MM.1S (cell line): ENCODE results near the gene C10orf105.

Experiments used
- DNase-seq: peaks from one replicate; pipeline ENCODE4 v3.0.0-alpha.2; 2015
- H2AFZ ChIP-seq: fragments of 300-600 bp; sonication (generic); 2 replicates; pipeline ENCODE4 v1.6.0; 2016; ENCODE audit warnings: antibody characterized with exemption, low read length
- H3F3A ChIP-seq: fragments of 300-600 bp; sonication (generic); 2 replicates; pipeline ENCODE4 v1.6.1; 2016; ENCODE audit warnings: mild to moderate bottlenecking, antibody characterized with exemption, low read length, moderate library complexity, mixed read lengths; ENCODE audit not compliant: insufficient read depth
- H3K27ac ChIP-seq: fragments of 300-600 bp; sonication (generic); 2 replicates; pipeline ENCODE4 v1.5.1; 2016; ENCODE audit warnings: mild to moderate bottlenecking, low read length
- H3K27me3 ChIP-seq: fragments of 300-600 bp; sonication (generic); replicated peaks from 2 replicates; pipeline ENCODE4 v1.6.0; 2016; ENCODE audit warnings: low read length; ENCODE audit not compliant: insufficient read depth
- H3K36me3 ChIP-seq: fragments of 300-600 bp; sonication (generic); replicated peaks from 2 replicates; pipeline ENCODE4 v1.6.1; 2016; ENCODE audit warnings: mild to moderate bottlenecking, low read length, mixed read lengths; ENCODE audit not compliant: insufficient read depth
- H3K4me1 ChIP-seq: fragments of 300-600 bp; sonication (generic); 2 replicates; pipeline ENCODE4 v1.6.1; 2016; ENCODE audit warnings: low read length, mixed read lengths
- H3K4me2 ChIP-seq: fragments of 300-600 bp; sonication (generic); 2 replicates; pipeline ENCODE4 v1.6.0; 2016; ENCODE audit warnings: low read depth, low read length
- H3K4me3 ChIP-seq: fragments of 300-600 bp; sonication (generic); 2 replicates; pipeline ENCODE4 v1.5.1; 2016; ENCODE audit warnings: low read length, mixed read lengths
- H3K79me2 ChIP-seq: fragments of 300-600 bp; sonication (generic); 2 replicates; pipeline ENCODE4 v1.6.1; 2016; ENCODE audit warnings: mixed run types, low read length, mixed read lengths
- H3K9ac ChIP-seq: fragments of 300-600 bp; sonication (generic); 2 replicates; pipeline ENCODE4 v1.6.1; 2016; ENCODE audit warnings: low read length, mixed read lengths
- H3K9me2 ChIP-seq: fragments of 300-600 bp; sonication (generic); replicated peaks from 2 replicates; pipeline ENCODE4 v1.6.1; 2016; ENCODE audit warnings: mild to moderate bottlenecking, low read length, mixed read lengths; ENCODE audit not compliant: insufficient read depth
- H3K9me3 ChIP-seq: fragments of 300-600 bp; sonication (generic); replicated peaks from 2 replicates; pipeline ENCODE4 v1.6.1; 2016; ENCODE audit warnings: mild to moderate bottlenecking, low read length, mixed read lengths; ENCODE audit not compliant: insufficient read depth
- H4K20me1 ChIP-seq: fragments of 300-600 bp; sonication (generic); 2 replicates; pipeline ENCODE4 v1.6.1; 2016; ENCODE audit warnings: mild to moderate bottlenecking, low read length, moderate library complexity, mixed read lengths; ENCODE audit not compliant: insufficient read depth
- CTCF ChIP-seq: fragments of 300-600 bp; sonication (generic); IDR thresholded peaks from 2 replicates; pipeline ENCODE4 v1.5.1; 2016; ENCODE audit warnings: antibody characterized with exemption, low read length, mixed read lengths
- EZH2 ChIP-seq: fragments of 300-600 bp; sonication (generic); optimal IDR thresholded peaks from 2 replicates; pipeline ENCODE3; 2017; ENCODE audit warnings: low read depth, mild to moderate bottlenecking, antibody characterized with exemption, low read length, mixed read lengths
- EZH2phosphoT487 ChIP-seq: fragments of 300-600 bp; sonication (generic); IDR thresholded peaks from 2 replicates; pipeline ENCODE4 v1.6.1; 2018; ENCODE audit warnings: antibody characterized with exemption, low read length

The C10orf105 gene

GRCh38 chr10:71757399-71757922 is 37.9 kb upstream of the C10orf105 start:
- Histone ChIP-seq H3K4me2 (no peak overlapping the region), H3K4me3 (no peak overlapping the region), H3K79me2 (no peaks in the 10 kb centered on the region), H3F3A (no peaks in the 10 kb centered on the region), H4K20me1 (no peaks in the 10 kb centered on the region), H3K4me1 (no peaks in the 10 kb centered on the region), H3K9me3 (no peaks in the 10 kb centered on the region), H3K36me3 (no peaks in the 10 kb centered on the region), H3K9ac (no peak overlapping the region), H3K27me3 (no peaks in the 10 kb centered on the region), H2AFZ (no peak overlapping the region), H3K9me2 (no peaks in the 10 kb centered on the region), H3K27ac (no peak overlapping the region)
- DNase-seq: no peak
- TF ChIP-seq CTCF (no peak), EZH2phosphoT487 (no peak), EZH2 (no peak)

- Histone ChIP-seq H3K9ac (no peak overlapping the region), H3K4me3 (no peak overlapping the region), H3K9me2 (no peaks in the 10 kb centered on the region), H3F3A (no peaks in the 10 kb centered on the region), H4K20me1 (no peaks in the 10 kb centered on the region), H3K9me3 (no peaks in the 10 kb centered on the region), H3K27ac (no peak overlapping the region), H3K79me2 (no peaks in the 10 kb centered on the region), H3K4me2 (no peak overlapping the region), H2AFZ (no peak overlapping the region), H3K36me3 (no peaks in the 10 kb centered on the region), H3K27me3 (no peaks in the 10 kb centered on the region), H3K4me1 (no peaks in the 10 kb centered on the region)
- TF ChIP-seq CTCF (no peak), EZH2 (no peak), EZH2phosphoT487 (no peak)
- DNase-seq: no peak
These were observed 37.0 kb upstream of the C10orf105 start for GRCh38 chr10:71756311-71757191.

GRCh38 chr10:71755179-71755879 is 35.8 kb upstream of the C10orf105 start:
- Histone ChIP-seq H3F3A (no peaks in the 10 kb centered on the region), H3K9me2 (no peaks in the 10 kb centered on the region), H3K4me2 (no peak overlapping the region), H3K27ac (no peak overlapping the region), H3K27me3 (no peaks in the 10 kb centered on the region), H3K79me2 (no peaks in the 10 kb centered on the region), H3K4me3 (no peak overlapping the region), H3K36me3 (no peaks in the 10 kb centered on the region), H4K20me1 (no peaks in the 10 kb centered on the region), H3K9ac (no peak overlapping the region), H2AFZ (no peak overlapping the region), H3K9me3 (no peaks in the 10 kb centered on the region), H3K4me1 (no peaks in the 10 kb centered on the region)
- no peak for DNase-seq
- no peak for TF ChIP-seq EZH2
- no peak for TF ChIP-seq CTCF
- TF ChIP-seq EZH2phosphoT487: no peak
